WTC11 (cell line): Measurements from ENCODE around the gene ZBTB7B. TPM values are rescaled to one million over a fixed set of nuclear protein-coding genes. Genes with fewer than 3 reads are reported as not detected.

ENCODE experiments used
- ATF1 ChIP-seq: sonication (generic); formaldehyde crosslinking; IDR thresholded peaks from 2 replicates; pipeline ENCODE4 v1.8.1; 2023; ENCODE audit warnings: mild to moderate bottlenecking, moderate library complexity, missing genetic modification reagents
- ELF4 ChIP-seq: sonication (generic); formaldehyde crosslinking; IDR thresholded peaks from 2 replicates; pipeline ENCODE4 v1.8.1; 2022; ENCODE audit warnings: low read depth, mild to moderate bottlenecking, moderate library complexity, missing genetic modification reagents
- GTF2I ChIP-seq: fragments of 250-450 bp; sonication (Bioruptor Pico); conservative IDR thresholded peaks from 2 replicates; pipeline ENCODE4 v1.4.0; 2021; ENCODE audit warnings: mild to moderate bottlenecking
- MYBL2 ChIP-seq: sonication (generic); formaldehyde crosslinking; IDR thresholded peaks from 2 replicates; pipeline ENCODE4 v1.8.1; 2023; ENCODE audit warnings: mild to moderate bottlenecking, moderate library complexity, missing genetic modification reagents
- NFYB ChIP-seq: sonication (generic); formaldehyde crosslinking; conservative IDR thresholded peaks from 2 replicates; pipeline ENCODE4 v1.8.0; 2022; ENCODE audit warnings: low read depth, missing genetic modification reagents
- NR1H2 ChIP-seq: sonication (generic); formaldehyde crosslinking; IDR thresholded peaks from 2 replicates; pipeline ENCODE4 v1.9.0; 2021; ENCODE audit warnings: mild to moderate bottlenecking, moderate library complexity, missing genetic modification reagents
- NR3C1 ChIP-seq: sonication (generic); formaldehyde crosslinking; conservative IDR thresholded peaks from 2 replicates; pipeline ENCODE4 v1.8.1; 2023; ENCODE audit warnings: low read depth, mild to moderate bottlenecking, missing genetic modification reagents
- PRRX2 ChIP-seq: fragments of 250-450 bp; sonication (Bioruptor Pico); IDR thresholded peaks from 2 replicates; pipeline ENCODE4 v1.8.0; 2021; ENCODE audit warnings: mild to moderate bottlenecking
- SMAD3 ChIP-seq: sonication (generic); formaldehyde crosslinking; IDR thresholded peaks from 2 replicates; pipeline ENCODE4 v1.8.0; 2022; ENCODE audit warnings: missing genetic modification reagents, mild to moderate bottlenecking, borderline replicate concordance
- ZNF263 ChIP-seq: sonication (generic); formaldehyde crosslinking; IDR thresholded peaks from 2 replicates; pipeline ENCODE4 v1.8.1; 2022; ENCODE audit warnings: low read depth, mild to moderate bottlenecking, moderate library complexity, missing genetic modification reagents
- ZNF416 ChIP-seq: fragments of 250-450 bp; sonication (Bioruptor Pico); IDR thresholded peaks from 2 replicates; pipeline ENCODE4 v1.9.0; 2021; ENCODE audit warnings: mild to moderate bottlenecking, inconsistent platforms
- total RNA-seq: library from RNA; stranded (reverse); gene quantifications from 3 replicates; pipeline ENCODE4 v1.2.3, GENCODE V29; 2021
- TF ChIP-seq, protein P1 (sequence below): sonication (generic); formaldehyde crosslinking; IDR thresholded peaks from 2 replicates; pipeline ENCODE4 v1.8.0; 2023; ENCODE audit warnings: missing genetic modification reagents, mild to moderate bottlenecking, borderline replicate concordance
- TF ChIP-seq, protein P2 (sequence below): sonication (generic); formaldehyde crosslinking; conservative IDR thresholded peaks from 2 replicates; pipeline ENCODE4 v1.8.1; 2023; ENCODE audit warnings: mild to moderate bottlenecking, low read depth, missing genetic modification reagents, moderate library complexity
- TF ChIP-seq, protein P3 (sequence below): sonication (generic); formaldehyde crosslinking; IDR thresholded peaks from 2 replicates; pipeline ENCODE4 v1.8.1; 2022; ENCODE audit warnings: mild to moderate bottlenecking, missing genetic modification reagents, moderate library complexity, borderline replicate concordance
- TF ChIP-seq, protein P4 (sequence below): fragments of 200-600 bp; IDR thresholded peaks from 2 replicates; pipeline ENCODE4 v1.8.0; 2022; ENCODE audit warnings: antibody characterized with exemption
- TF ChIP-seq, protein P5 (sequence below): sonication (generic); formaldehyde crosslinking; IDR thresholded peaks from 2 replicates; pipeline ENCODE4 v1.8.1; 2023; ENCODE audit warnings: mild to moderate bottlenecking, missing genetic modification reagents, moderate library complexity
- TF ChIP-seq, protein P6 (sequence below): sonication (generic); formaldehyde crosslinking; IDR thresholded peaks from 2 replicates; pipeline ENCODE4 v1.8.0; 2022; ENCODE audit warnings: mild to moderate bottlenecking, missing genetic modification reagents
- TF ChIP-seq, protein P7 (sequence below): fragments of 250-450 bp; sonication (Bioruptor Pico); IDR thresholded peaks from 2 replicates; pipeline ENCODE4 v1.9.0; 2021; ENCODE audit warnings: mild to moderate bottlenecking, borderline replicate concordance
- TF ChIP-seq, protein P8 (sequence below): sonication (generic); formaldehyde crosslinking; IDR thresholded peaks from 2 replicates; pipeline ENCODE4 v1.8.1; 2023; ENCODE audit warnings: mild to moderate bottlenecking, missing genetic modification reagents

The ZBTB7B gene
- total RNA-seq, 1 experiment from 2014 or later, result 29.8 TPM

DNA sequence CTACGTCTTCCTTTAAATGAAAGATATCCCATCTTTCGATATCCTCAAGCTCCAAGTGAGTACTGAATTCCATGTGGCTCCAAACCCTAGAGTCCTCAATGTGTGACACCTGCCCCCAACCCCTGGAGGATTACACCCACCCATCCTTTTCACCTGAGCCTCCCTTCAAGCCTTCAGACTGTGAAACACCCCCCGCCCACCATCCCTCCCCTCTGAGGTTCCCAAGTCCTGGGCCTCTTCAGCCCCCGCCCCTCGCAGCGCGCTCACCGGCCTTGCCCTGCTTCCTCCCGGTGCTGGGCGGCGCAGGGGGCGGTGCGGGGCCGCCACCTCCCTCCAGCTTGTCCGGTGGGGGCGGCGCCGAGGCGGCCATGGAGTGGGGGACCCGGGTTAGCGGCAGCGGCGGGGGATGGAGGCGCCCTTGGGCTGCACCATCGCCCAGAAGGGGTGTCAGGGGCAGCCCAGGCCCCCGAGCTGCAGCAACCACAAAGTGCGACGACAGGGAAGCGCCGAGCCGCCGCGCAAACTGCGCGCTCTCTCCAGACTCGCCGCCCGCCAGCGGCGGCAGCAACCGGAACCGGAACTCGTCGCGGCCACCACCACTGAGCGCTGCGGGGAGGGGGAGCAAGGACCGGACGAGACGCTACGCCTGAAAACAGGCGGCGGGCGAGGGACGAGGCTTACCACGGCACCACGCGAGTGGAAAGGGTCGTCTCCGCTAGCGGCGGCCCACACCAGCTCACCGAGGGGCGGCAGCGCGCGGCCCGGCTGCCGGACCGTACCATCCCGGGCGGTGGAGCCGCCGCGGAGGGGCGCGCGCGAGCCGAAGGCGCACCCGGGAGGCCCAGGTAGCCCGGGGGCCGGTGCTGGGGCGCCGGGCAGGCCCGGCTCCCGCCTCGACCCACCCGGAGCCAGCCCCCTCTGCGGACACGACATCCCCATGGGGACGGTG lies 41.1 kb upstream of the ZBTB7B start, which contains the start of gene PYGO2 (continued):
- TF ChIP-seq, protein P1, sequence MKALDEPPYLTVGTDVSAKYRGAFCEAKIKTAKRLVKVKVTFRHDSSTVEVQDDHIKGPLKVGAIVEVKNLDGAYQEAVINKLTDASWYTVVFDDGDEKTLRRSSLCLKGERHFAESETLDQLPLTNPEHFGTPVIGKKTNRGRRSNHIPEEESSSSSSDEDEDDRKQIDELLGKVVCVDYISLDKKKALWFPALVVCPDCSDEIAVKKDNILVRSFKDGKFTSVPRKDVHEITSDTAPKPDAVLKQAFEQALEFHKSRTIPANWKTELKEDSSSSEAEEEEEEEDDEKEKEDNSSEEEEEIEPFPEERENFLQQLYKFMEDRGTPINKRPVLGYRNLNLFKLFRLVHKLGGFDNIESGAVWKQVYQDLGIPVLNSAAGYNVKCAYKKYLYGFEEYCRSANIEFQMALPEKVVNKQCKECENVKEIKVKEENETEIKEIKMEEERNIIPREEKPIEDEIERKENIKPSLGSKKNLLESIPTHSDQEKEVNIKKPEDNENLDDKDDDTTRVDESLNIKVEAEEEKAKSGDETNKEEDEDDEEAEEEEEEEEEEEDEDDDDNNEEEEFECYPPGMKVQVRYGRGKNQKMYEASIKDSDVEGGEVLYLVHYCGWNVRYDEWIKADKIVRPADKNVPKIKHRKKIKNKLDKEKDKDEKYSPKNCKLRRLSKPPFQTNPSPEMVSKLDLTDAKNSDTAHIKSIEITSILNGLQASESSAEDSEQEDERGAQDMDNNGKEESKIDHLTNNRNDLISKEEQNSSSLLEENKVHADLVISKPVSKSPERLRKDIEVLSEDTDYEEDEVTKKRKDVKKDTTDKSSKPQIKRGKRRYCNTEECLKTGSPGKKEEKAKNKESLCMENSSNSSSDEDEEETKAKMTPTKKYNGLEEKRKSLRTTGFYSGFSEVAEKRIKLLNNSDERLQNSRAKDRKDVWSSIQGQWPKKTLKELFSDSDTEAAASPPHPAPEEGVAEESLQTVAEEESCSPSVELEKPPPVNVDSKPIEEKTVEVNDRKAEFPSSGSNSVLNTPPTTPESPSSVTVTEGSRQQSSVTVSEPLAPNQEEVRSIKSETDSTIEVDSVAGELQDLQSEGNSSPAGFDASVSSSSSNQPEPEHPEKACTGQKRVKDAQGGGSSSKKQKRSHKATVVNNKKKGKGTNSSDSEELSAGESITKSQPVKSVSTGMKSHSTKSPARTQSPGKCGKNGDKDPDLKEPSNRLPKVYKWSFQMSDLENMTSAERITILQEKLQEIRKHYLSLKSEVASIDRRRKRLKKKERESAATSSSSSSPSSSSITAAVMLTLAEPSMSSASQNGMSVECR, result peak; percentile 85; the same call in 1 of the 2 replicates
- TF ChIP-seq, protein P2, sequence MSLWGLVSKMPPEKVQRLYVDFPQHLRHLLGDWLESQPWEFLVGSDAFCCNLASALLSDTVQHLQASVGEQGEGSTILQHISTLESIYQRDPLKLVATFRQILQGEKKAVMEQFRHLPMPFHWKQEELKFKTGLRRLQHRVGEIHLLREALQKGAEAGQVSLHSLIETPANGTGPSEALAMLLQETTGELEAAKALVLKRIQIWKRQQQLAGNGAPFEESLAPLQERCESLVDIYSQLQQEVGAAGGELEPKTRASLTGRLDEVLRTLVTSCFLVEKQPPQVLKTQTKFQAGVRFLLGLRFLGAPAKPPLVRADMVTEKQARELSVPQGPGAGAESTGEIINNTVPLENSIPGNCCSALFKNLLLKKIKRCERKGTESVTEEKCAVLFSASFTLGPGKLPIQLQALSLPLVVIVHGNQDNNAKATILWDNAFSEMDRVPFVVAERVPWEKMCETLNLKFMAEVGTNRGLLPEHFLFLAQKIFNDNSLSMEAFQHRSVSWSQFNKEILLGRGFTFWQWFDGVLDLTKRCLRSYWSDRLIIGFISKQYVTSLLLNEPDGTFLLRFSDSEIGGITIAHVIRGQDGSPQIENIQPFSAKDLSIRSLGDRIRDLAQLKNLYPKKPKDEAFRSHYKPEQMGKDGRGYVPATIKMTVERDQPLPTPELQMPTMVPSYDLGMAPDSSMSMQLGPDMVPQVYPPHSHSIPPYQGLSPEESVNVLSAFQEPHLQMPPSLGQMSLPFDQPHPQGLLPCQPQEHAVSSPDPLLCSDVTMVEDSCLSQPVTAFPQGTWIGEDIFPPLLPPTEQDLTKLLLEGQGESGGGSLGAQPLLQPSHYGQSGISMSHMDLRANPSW, result 0 out of 2 replicates have a peak, but pooled peaks have one; percentile 27
- TF ChIP-seq, protein P3, sequence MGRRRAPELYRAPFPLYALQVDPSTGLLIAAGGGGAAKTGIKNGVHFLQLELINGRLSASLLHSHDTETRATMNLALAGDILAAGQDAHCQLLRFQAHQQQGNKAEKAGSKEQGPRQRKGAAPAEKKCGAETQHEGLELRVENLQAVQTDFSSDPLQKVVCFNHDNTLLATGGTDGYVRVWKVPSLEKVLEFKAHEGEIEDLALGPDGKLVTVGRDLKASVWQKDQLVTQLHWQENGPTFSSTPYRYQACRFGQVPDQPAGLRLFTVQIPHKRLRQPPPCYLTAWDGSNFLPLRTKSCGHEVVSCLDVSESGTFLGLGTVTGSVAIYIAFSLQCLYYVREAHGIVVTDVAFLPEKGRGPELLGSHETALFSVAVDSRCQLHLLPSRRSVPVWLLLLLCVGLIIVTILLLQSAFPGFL, result no peak; the same call in 1 of the 2 replicates
- TF ChIP-seq ZNF416 (CRISPR knock-in tag) (peak; percentile 92), SMAD3 (CRISPR knock-in tag) (no peak), NR3C1 (CRISPR knock-in tag) (peak; percentile 96; the same call in 1 of the 2 replicates), NR1H2 (CRISPR knock-in tag) (no peak), ATF1 (CRISPR knock-in tag) (peak; percentile 87; the same call in 1 of the 2 replicates), GTF2I (CRISPR knock-in tag) (no peak), NFYB (CRISPR knock-in tag) (peak; percentile 30; the same call in 1 of the 2 replicates), PRRX2 (peak; percentile 73), MYBL2 (peak; percentile 82; the same call in 1 of the 2 replicates), ZNF263 (CRISPR knock-in tag) (no peak), ELF4 (CRISPR knock-in tag) (no peak)
- TF ChIP-seq, protein P4, sequence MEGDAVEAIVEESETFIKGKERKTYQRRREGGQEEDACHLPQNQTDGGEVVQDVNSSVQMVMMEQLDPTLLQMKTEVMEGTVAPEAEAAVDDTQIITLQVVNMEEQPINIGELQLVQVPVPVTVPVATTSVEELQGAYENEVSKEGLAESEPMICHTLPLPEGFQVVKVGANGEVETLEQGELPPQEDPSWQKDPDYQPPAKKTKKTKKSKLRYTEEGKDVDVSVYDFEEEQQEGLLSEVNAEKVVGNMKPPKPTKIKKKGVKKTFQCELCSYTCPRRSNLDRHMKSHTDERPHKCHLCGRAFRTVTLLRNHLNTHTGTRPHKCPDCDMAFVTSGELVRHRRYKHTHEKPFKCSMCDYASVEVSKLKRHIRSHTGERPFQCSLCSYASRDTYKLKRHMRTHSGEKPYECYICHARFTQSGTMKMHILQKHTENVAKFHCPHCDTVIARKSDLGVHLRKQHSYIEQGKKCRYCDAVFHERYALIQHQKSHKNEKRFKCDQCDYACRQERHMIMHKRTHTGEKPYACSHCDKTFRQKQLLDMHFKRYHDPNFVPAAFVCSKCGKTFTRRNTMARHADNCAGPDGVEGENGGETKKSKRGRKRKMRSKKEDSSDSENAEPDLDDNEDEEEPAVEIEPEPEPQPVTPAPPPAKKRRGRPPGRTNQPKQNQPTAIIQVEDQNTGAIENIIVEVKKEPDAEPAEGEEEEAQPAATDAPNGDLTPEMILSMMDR, result no peak
- TF ChIP-seq, protein P5, sequence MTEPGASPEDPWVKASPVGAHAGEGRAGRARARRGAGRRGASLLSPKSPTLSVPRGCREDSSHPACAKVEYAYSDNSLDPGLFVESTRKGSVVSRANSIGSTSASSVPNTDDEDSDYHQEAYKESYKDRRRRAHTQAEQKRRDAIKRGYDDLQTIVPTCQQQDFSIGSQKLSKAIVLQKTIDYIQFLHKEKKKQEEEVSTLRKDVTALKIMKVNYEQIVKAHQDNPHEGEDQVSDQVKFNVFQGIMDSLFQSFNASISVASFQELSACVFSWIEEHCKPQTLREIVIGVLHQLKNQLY, result peak; percentile 81; the same call in 1 of the 2 replicates
- TF ChIP-seq, protein P6, sequence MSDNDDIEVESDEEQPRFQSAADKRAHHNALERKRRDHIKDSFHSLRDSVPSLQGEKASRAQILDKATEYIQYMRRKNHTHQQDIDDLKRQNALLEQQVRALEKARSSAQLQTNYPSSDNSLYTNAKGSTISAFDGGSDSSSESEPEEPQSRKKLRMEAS (CRISPR knock-in tag), result no peak
- TF ChIP-seq, protein P7, sequence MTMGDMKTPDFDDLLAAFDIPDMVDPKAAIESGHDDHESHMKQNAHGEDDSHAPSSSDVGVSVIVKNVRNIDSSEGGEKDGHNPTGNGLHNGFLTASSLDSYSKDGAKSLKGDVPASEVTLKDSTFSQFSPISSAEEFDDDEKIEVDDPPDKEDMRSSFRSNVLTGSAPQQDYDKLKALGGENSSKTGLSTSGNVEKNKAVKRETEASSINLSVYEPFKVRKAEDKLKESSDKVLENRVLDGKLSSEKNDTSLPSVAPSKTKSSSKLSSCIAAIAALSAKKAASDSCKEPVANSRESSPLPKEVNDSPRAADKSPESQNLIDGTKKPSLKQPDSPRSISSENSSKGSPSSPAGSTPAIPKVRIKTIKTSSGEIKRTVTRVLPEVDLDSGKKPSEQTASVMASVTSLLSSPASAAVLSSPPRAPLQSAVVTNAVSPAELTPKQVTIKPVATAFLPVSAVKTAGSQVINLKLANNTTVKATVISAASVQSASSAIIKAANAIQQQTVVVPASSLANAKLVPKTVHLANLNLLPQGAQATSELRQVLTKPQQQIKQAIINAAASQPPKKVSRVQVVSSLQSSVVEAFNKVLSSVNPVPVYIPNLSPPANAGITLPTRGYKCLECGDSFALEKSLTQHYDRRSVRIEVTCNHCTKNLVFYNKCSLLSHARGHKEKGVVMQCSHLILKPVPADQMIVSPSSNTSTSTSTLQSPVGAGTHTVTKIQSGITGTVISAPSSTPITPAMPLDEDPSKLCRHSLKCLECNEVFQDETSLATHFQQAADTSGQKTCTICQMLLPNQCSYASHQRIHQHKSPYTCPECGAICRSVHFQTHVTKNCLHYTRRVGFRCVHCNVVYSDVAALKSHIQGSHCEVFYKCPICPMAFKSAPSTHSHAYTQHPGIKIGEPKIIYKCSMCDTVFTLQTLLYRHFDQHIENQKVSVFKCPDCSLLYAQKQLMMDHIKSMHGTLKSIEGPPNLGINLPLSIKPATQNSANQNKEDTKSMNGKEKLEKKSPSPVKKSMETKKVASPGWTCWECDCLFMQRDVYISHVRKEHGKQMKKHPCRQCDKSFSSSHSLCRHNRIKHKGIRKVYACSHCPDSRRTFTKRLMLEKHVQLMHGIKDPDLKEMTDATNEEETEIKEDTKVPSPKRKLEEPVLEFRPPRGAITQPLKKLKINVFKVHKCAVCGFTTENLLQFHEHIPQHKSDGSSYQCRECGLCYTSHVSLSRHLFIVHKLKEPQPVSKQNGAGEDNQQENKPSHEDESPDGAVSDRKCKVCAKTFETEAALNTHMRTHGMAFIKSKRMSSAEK, result peak; percentile 85; the same call in 1 of the 2 replicates
- TF ChIP-seq, protein P8, sequence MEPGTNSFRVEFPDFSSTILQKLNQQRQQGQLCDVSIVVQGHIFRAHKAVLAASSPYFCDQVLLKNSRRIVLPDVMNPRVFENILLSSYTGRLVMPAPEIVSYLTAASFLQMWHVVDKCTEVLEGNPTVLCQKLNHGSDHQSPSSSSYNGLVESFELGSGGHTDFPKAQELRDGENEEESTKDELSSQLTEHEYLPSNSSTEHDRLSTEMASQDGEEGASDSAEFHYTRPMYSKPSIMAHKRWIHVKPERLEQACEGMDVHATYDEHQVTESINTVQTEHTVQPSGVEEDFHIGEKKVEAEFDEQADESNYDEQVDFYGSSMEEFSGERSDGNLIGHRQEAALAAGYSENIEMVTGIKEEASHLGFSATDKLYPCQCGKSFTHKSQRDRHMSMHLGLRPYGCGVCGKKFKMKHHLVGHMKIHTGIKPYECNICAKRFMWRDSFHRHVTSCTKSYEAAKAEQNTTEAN (CRISPR knock-in tag), result no peak
